Right lobe of liver (tissue), 6 donors: Measurements from ENCODE around the gene GALNT7. TPM values are rescaled to one million over a fixed set of nuclear protein-coding genes. Genes with fewer than 3 reads are reported as not detected.

Source experiments
- ATAC-seq, 4 donors: fragments of 200-7000 bp; cut with Tn5 transposase; one replicate each; pipeline ENCODE4 v1.9.1; 2020; ENCODE audit warnings: mild to moderate bottlenecking in 4 of 4, moderate library complexity in 4 of 4
- DNase-seq, 3 donors: peaks; one replicate each; pipeline ENCODE4 v3.0.0-alpha.2; 2020
- H3K27ac ChIP-seq, 3 donors: fragments of 200-600 bp; one replicate each; pipeline ENCODE4 v1.8.0; 2022
- H3K27me3 ChIP-seq, 2 donors: fragments of 200-600 bp; one replicate each; pipeline ENCODE4 v1.8.0; 2022
- H3K36me3 ChIP-seq, 4 donors: fragments of 200-600 bp; sonication (generic) in 1 of 4; one replicate each; pipeline versions ENCODE4 v1.5.1 to v1.8.0; 2017 to 2022; ENCODE audit warnings: control low read depth in 1 of 4
- H3K4me1 ChIP-seq, 4 donors: fragments of 200-600 bp; sonication (generic) in 1 of 4; one replicate each; pipeline versions ENCODE4 v1.5.1 to v1.8.0; 2017 to 2022; ENCODE audit warnings: control low read depth in 1 of 4
- H3K4me3 ChIP-seq, 3 donors: fragments of 200-600 bp; one replicate each; pipeline ENCODE4 v1.8.0; 2022
- H3K9me3 ChIP-seq, 4 donors: fragments of 200-600 bp; sonication (generic) in 1 of 4; one replicate each; pipeline versions ENCODE4 v1.5.1 to v1.8.0; 2017 to 2022; ENCODE audit warnings: control low read depth in 1 of 4
- POLR2A ChIP-seq: fragments of 450-650 bp; IDR thresholded peaks from one replicate; pipeline ENCODE4 v1.6.1; 2017; ENCODE audit warnings: antibody characterized with exemption, mild to moderate bottlenecking
- WGBS: methylation state at CpG from one replicate; pipeline ENCODE4 v1.1.6; 2018; ENCODE audit warnings: low coverage, low lambda C conversion rate; ENCODE audit not compliant: insufficient coverage; ENCODE audit errors: missing lambda C conversion rate; 5-methylcytosine and 5-hydroxymethylcytosine counted together
- intact Hi-C, 2 donors: fragments of 100-400 bp; cut with DNase I; formaldehyde crosslinking; loops; one replicate each; pipeline versions ENCODE4 v1.11.2 to v1.14.1; 2022
- total RNA-seq, 6 experiments: library from RNA; depleted of rRNA in 2 of 6; stranded (reverse); fragments of >200 nt in 2 of 6; fragmentation: NEBNext Ultra II Directional in 3 of 6; extraction: Animal tissue kit (Norgen Biotek cat#: 25700) in 3 of 6; gene quantifications; one replicate each; pipeline versions ENCODE4 v1.1.0 to v1.2.4, GENCODE V29; 2016 to 2023
- TF ChIP-seq, protein P1 (sequence below), 4 donors: fragments of 200-600 bp in 3 of 4; fragments of 450-650 bp in 1 of 4; IDR thresholded peaks; one replicate each; pipeline versions ENCODE4 v1.5.1 to v1.8.0; 2016 to 2022; ENCODE audit warnings: antibody characterized with exemption in 4 of 4, mild to moderate bottlenecking in 2 of 4
- donor health status: DM: no; HTN: yes; CAD: no.
- donor health status: DM: no; HTN: no; CAD: no.
- donor health status: DM: no; HTN: no; CAD: no.
- donor health status: DM: no; HTN: yes; CAD: no.
- donor health status: DM: no; HTN: yes; CAD: no.

The GALNT7 gene
- total RNA-seq, 6 experiments from 2014 or later: 0.62 to 2.2 (median 1.4) TPM

DNA sequence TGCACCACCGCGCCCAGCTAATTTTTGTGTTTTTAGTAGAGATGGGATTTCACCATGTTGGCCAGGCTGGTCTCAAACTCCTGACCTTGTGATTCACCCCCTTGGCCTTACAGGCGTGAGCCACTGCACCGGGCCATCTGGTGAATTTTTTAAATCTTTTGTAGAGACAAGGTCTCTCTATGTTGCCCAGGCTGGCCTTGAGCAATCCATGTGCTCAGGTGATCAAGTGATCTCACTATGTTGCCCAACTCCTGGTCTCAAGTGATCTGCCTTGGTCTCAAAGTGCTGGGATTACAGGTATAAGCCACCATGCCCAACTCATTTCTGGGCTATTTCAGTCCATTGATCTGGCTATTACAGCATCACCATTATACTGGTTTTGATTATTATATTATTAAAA lies 22.2 kb upstream of the GALNT7 start:
- no peaks in the 10 kb centered on the region for H3K4me1 ChIP-seq
- 89% methylated on average over 4 of the region's 4 CpGs for WGBS
- no peak overlapping the region for H3K4me3 ChIP-seq
- TF ChIP-seq, protein P1, sequence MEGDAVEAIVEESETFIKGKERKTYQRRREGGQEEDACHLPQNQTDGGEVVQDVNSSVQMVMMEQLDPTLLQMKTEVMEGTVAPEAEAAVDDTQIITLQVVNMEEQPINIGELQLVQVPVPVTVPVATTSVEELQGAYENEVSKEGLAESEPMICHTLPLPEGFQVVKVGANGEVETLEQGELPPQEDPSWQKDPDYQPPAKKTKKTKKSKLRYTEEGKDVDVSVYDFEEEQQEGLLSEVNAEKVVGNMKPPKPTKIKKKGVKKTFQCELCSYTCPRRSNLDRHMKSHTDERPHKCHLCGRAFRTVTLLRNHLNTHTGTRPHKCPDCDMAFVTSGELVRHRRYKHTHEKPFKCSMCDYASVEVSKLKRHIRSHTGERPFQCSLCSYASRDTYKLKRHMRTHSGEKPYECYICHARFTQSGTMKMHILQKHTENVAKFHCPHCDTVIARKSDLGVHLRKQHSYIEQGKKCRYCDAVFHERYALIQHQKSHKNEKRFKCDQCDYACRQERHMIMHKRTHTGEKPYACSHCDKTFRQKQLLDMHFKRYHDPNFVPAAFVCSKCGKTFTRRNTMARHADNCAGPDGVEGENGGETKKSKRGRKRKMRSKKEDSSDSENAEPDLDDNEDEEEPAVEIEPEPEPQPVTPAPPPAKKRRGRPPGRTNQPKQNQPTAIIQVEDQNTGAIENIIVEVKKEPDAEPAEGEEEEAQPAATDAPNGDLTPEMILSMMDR (IDR thresholded peaks at IDR 0.05): no peak
- TF ChIP-seq POLR2A: no peak
- H3K9me3 ChIP-seq: no peaks in the 10 kb centered on the region
- intact Hi-C loops: no loop called here
- no peak for DNase-seq
- no peaks in the 10 kb centered on the region for H3K27me3 ChIP-seq
- ATAC-seq: no peak
- no peaks in the 10 kb centered on the region for H3K36me3 ChIP-seq
- H3K27ac ChIP-seq: no peak overlapping the region

DNA sequence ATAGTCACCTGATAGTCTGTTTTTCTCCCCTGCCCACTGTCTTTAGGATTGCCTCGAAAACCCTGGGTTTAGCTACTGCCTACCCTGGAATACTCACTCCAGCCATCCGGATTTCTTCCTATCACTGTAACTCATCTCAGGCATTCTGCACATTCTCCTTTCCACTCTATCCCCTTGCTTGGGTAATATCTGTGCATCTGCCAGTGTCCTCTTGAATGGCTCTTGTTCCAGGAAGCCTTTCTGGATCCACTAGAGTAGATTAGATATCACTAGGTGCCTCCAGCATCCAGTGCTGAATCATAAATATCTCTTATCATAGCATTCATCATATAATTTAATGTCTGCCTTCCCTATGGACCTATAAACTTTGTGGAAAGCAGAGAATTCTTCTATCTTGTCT lies 17.1 kb upstream of the GALNT7 start:
- DNase-seq (no peak), ATAC-seq (no peak)
- no peaks in the 10 kb centered on the region for H3K36me3 ChIP-seq
- H3K4me3 ChIP-seq: no peak overlapping the region
- no peaks in the 10 kb centered on the region for H3K4me1 ChIP-seq
- no peaks in the 10 kb centered on the region for H3K27me3 ChIP-seq
- intact Hi-C loops: no loop called here
- WGBS: 50% methylated on average over 2 of the region's 2 CpGs
- TF ChIP-seq, protein P1 (IDR thresholded peaks at IDR 0.05): no peak
- TF ChIP-seq POLR2A: no peak
- H3K27ac ChIP-seq: no peak overlapping the region
- H3K9me3 ChIP-seq: no peaks in the 10 kb centered on the region

DNA sequence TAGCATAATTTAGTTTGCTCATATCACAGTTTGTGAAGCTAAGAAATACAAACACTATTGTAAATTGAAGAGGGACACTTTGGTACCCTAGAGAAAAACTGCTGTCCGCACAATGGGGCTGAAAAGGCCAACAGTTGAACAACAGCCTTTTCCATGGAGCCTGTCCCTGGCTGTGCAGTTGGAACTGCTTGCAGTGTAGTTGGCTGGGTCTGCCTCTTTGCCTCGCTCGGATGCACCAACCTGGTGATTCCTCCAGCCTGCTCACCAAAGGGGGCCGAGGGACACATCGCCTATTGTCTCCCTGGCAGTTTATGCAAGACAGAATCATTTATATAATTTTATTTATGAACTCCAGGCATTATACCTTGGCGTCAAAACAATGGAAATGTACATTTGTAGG lies 16.5 kb upstream of the GALNT7 start:
- intact Hi-C loops: no loop called here
- no peak for TF ChIP-seq POLR2A
- TF ChIP-seq, protein P1 (IDR thresholded peaks at IDR 0.05): no peak
- no peaks in the 10 kb centered on the region for H3K9me3 ChIP-seq
- H3K27ac ChIP-seq: no peak overlapping the region
- H3K27me3 ChIP-seq: no peaks in the 10 kb centered on the region
- 71% methylated on average over 2 of the region's 6 CpGs for WGBS
- H3K4me3 ChIP-seq: no peak overlapping the region
- H3K4me1 ChIP-seq: no peaks in the 10 kb centered on the region
- no peak for ATAC-seq
- no peaks in the 10 kb centered on the region for H3K36me3 ChIP-seq
- no peak for DNase-seq

DNA sequence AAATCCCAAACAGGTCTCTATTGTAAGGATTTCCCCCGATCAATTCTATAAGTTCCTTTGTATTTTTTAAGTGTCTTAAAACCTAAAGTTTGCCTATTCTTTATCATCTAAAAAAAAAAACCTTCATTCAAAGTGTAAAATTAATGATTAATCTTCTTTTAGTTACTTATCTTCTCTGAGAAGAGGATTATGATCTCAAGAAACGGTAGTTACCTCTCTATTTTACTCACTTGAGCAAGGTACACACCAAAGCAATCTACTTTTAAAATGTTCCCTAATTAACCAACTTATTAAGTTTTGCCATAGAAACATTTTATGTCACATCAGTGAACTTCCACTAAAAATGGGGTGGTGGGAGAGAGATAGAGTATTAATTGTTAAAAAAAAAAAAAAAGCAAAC lies 15.2 kb upstream of the GALNT7 start:
- no peak for TF ChIP-seq POLR2A
- TF ChIP-seq, protein P1 (IDR thresholded peaks at IDR 0.05): no peak
- 50% methylated on average over 2 of the region's 2 CpGs for WGBS
- no peak for ATAC-seq

DNA sequence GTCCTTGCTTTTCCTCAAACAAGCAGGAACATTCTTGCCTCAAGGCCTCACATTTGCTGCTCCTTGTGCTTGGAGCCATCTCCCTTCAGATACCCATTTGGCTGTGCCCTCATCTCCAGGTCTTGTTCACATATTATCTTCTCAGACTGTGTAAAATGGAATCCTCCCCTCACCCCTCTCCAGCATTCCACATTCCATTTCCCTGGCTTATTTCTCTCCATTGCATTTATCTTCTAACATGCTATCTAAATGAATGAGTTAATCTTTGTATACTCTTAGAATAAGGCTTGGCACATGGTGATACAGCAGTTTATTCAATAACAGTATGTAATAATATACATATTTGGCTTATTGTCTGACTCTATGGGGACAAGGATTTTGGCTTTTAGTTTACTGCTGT lies 8.8 kb upstream of the GALNT7 start:
- Histone ChIP-seq H3K36me3 (no peaks in the 10 kb centered on the region), H3K4me1 (no peaks in the 10 kb centered on the region), H3K27me3 (no peaks in the 10 kb centered on the region), H3K9me3 (no peaks in the 10 kb centered on the region), H3K27ac (no peak overlapping the region), H3K4me3 (no peak overlapping the region)
- TF ChIP-seq, protein P1 (IDR thresholded peaks at IDR 0.05): no peak
- no peak for TF ChIP-seq POLR2A
- DNase-seq (no peak), ATAC-seq (no peak)
- intact Hi-C loops: no loop called here

More for the DNA sequence above, 15.2 kb upstream of the GALNT7 start:
- intact Hi-C loops: no loop called here
- no peak for DNase-seq
- Histone ChIP-seq H3K36me3 (no peaks in the 10 kb centered on the region), H3K27me3 (no peaks in the 10 kb centered on the region), H3K27ac (no peak overlapping the region), H3K9me3 (no peaks in the 10 kb centered on the region), H3K4me1 (no peaks in the 10 kb centered on the region), H3K4me3 (no peak overlapping the region)
